ENCODE results near the gene GASK1B. TPM values are rescaled to one million over a fixed set of nuclear protein-coding genes. Genes with fewer than 3 reads are reported as not detected.

The GASK1B gene
- total RNA-seq, 1 donor from 2014 or later: 0.07 TPM

DNA sequence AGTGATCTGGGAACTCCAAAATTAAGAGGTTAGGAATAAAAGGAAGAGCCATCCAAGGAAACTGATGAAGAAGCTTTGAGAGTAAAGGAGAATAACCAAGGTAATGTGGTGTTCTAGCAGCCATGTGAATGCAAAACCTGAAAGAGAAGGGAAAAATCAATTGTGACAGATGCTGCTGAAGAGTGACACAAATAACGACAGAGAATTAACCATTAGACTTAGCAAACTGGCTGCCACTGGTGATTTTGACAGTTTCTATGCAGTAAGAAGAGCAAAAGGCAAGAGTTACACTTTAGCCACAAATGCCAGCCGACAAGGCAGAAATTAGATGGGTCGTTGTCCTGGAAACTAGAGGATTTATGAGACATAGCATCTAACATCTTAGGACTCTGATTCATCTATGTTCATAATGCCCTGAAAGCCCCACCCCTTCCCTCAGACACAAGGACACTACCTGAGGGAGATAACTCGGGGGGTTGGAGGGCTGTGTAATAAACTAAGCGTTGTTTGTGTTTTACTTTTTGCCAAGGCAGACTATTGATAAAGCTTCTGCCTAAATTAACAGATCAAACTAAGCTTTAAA, 24.5 kb upstream of the GASK1B start:
- peaks cover 6% of the 10 kb centered on the region for H3K4me1 Mint-ChIP-seq (ENCODE audit: low read depth, unreplicated experiment)
- peaks cover 4% of the 10 kb centered on the region for H3K27me3 Mint-ChIP-seq (ENCODE audit: unreplicated experiment)
- no peak for DNase-seq
- no peak overlapping the region for H3K4me3 Mint-ChIP-seq (ENCODE audit: unreplicated experiment)
- H3K27ac Mint-ChIP-seq (ENCODE audit: unreplicated experiment): no peak overlapping the region
- TF ChIP-seq, protein P1, sequence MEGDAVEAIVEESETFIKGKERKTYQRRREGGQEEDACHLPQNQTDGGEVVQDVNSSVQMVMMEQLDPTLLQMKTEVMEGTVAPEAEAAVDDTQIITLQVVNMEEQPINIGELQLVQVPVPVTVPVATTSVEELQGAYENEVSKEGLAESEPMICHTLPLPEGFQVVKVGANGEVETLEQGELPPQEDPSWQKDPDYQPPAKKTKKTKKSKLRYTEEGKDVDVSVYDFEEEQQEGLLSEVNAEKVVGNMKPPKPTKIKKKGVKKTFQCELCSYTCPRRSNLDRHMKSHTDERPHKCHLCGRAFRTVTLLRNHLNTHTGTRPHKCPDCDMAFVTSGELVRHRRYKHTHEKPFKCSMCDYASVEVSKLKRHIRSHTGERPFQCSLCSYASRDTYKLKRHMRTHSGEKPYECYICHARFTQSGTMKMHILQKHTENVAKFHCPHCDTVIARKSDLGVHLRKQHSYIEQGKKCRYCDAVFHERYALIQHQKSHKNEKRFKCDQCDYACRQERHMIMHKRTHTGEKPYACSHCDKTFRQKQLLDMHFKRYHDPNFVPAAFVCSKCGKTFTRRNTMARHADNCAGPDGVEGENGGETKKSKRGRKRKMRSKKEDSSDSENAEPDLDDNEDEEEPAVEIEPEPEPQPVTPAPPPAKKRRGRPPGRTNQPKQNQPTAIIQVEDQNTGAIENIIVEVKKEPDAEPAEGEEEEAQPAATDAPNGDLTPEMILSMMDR (IDR thresholded peaks at IDR 0.05; ENCODE audit: partially characterized antibody, unreplicated experiment): no peak
- H3K9me3 Mint-ChIP-seq (ENCODE audit: unreplicated experiment): no peaks in the 10 kb centered on the region
- no peaks in the 10 kb centered on the region for H3K36me3 Mint-ChIP-seq (ENCODE audit: unreplicated experiment)

DNA sequence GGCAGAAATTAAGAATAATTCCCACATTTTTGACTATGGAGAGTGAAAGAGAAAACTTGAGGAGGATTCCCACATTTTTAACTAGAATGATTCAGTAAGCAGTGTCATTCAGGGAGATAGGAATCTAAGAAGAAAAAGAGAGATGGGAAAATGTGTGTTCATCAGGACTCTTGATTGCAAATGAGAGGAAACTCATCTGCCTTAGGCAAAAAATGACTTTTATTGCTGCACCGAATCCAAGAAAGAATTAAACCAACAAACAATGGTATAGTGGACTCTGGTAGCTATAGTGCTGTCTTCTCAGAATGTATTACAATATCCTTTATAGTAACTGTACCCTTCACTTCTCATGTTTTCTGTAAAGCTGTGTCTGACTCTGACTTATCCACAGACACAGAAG, 22.5 kb upstream of the GASK1B start:
- TF ChIP-seq, protein P1 (IDR thresholded peaks at IDR 0.05; ENCODE audit: partially characterized antibody, unreplicated experiment): no peak
- Mint-ChIP-seq H3K27ac (ENCODE audit: unreplicated experiment) (no peak overlapping the region), H3K4me3 (ENCODE audit: unreplicated experiment) (no peak overlapping the region)

DNA sequence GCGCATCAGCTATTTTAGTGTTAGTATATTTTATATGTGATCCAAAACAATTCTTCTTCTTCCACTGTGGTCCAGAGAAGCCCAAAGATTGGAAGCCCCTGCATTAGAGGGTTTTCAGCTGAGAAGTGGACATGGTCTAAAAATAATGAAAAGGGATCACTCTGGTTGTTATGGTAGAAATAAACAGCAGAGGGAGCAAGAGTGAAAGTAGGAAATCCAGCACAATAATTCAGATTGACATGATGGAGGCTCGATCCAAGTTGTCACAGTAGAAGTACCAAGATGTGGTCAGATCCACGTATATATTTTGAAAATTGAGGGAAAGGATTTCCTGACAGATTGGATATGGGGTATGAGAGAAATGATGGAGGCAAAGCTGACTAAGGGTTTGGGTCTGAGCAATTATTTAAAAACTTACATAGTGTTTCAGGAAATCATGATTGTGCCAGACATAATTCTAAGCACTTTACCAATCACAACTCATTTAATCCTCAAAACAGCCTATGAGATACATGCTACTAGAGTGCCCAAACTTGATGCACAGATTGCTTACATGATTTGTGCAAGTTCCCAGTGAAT, 20.4 kb upstream of the GASK1B start:
- Mint-ChIP-seq H3K36me3 (ENCODE audit: unreplicated experiment) (no peaks in the 10 kb centered on the region), H3K4me3 (ENCODE audit: unreplicated experiment) (no peak overlapping the region), H3K9me3 (ENCODE audit: unreplicated experiment) (no peaks in the 10 kb centered on the region), H3K4me1 (ENCODE audit: low read depth, unreplicated experiment) (peaks cover 6% of the 10 kb centered on the region), H3K27me3 (ENCODE audit: unreplicated experiment) (peaks cover 2% of the 10 kb centered on the region), H3K27ac (ENCODE audit: unreplicated experiment) (no peak overlapping the region)
- no peak for DNase-seq
- TF ChIP-seq, protein P1 (IDR thresholded peaks at IDR 0.05; ENCODE audit: partially characterized antibody, unreplicated experiment): peak; percentile 66

More for the DNA sequence above, 22.5 kb upstream of the GASK1B start:
- Mint-ChIP-seq H3K36me3 (ENCODE audit: unreplicated experiment) (no peaks in the 10 kb centered on the region), H3K27me3 (ENCODE audit: unreplicated experiment) (peaks cover 2% of the 10 kb centered on the region), H3K4me1 (ENCODE audit: low read depth, unreplicated experiment) (peaks cover 6% of the 10 kb centered on the region), H3K9me3 (ENCODE audit: unreplicated experiment) (no peaks in the 10 kb centered on the region)
- no peak for DNase-seq

DNA sequence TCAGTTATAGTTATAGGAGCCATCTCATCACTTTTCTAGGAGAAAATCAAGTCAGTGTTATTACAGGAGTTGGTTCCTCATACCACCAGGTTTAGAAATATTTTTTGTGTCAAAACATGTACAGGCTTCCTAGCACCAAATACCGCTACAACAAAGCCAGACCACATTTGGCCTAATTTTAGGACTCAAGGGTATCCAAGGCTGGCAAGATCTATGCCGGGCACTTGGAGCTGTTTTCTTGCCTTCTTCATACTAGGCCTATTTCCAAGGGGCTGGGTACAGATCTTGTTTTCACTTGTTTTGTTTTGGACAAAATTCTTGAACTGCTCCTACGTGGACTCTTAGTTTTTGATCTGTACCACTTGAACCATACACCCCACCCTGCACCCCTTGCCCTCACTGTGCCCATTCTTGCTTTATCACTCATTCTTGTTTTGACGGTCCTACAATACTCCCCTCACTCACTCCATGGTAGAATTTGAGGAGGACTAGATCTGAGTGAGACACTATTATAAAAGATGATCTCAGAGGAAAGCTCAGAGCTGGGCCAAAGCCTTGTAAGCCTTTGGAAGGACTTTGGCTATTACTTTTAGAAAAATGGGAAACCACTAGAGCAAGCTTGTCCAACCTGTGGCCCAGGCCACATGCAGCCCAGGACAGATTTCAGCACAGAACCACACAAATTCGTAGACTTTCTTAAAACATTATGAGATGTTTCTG, 19.8 kb upstream of the GASK1B start:
- TF ChIP-seq, protein P1 (IDR thresholded peaks at IDR 0.05; ENCODE audit: partially characterized antibody, unreplicated experiment): no peak
- DNase-seq: no peak
- Mint-ChIP-seq H3K4me1 (ENCODE audit: low read depth, unreplicated experiment) (peaks cover 6% of the 10 kb centered on the region), H3K4me3 (ENCODE audit: unreplicated experiment) (no peak overlapping the region), H3K9me3 (ENCODE audit: unreplicated experiment) (no peaks in the 10 kb centered on the region), H3K27me3 (ENCODE audit: unreplicated experiment) (peaks cover 2% of the 10 kb centered on the region), H3K36me3 (ENCODE audit: unreplicated experiment) (no peaks in the 10 kb centered on the region), H3K27ac (ENCODE audit: unreplicated experiment) (no peak overlapping the region)

DNA sequence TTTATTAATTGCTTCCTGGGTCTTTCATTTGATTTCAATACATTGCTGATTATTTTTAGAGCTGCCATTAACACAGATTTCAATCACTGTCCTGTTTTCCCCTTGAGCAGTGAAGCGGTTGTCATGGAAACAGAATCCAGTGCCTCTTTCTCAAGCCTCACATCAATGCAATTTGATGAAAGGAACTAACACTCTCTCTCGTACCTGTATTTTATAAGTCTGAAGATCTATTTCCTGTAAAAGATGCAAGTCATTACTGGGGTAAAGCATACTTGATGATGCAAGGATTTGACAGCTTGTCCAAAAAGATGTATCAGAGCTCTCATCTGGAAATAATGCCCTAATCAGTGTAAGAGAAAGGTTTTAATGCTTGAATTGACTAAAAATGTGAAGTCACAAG, 17.9 kb upstream of the GASK1B start:
- DNase-seq: no peak
- Mint-ChIP-seq H3K36me3 (ENCODE audit: unreplicated experiment) (no peaks in the 10 kb centered on the region), H3K9me3 (ENCODE audit: unreplicated experiment) (no peaks in the 10 kb centered on the region), H3K4me3 (ENCODE audit: unreplicated experiment) (no peak overlapping the region), H3K27ac (ENCODE audit: unreplicated experiment) (no peak overlapping the region), H3K4me1 (ENCODE audit: low read depth, unreplicated experiment) (no peaks in the 10 kb centered on the region), H3K27me3 (ENCODE audit: unreplicated experiment) (no peaks in the 10 kb centered on the region)
- TF ChIP-seq, protein P1 (IDR thresholded peaks at IDR 0.05; ENCODE audit: partially characterized antibody, unreplicated experiment): no peak
